ENCODE results near the gene AMZ1.

DNA sequence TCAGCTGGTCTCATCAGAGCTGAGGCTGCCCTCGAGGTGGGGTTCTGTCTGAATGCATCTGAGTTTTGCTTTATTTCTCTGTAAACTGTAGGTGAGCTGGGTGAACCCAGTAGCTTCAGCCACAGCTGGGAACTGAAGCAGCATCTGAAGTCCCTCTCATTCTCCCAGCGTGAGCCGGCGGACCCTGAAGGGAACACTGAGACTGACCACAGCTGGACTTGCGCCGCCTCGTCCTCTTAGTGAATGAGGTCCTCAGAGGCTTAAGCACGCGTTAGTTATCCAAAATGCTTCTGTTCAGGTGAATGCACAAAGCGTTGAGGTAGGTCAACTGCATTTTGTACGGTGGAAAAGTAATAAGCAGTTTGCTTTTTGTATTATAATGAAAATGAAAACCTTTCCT, 76.6 kb downstream of the AMZ1 start:
- TF ChIP-seq, protein P1, sequence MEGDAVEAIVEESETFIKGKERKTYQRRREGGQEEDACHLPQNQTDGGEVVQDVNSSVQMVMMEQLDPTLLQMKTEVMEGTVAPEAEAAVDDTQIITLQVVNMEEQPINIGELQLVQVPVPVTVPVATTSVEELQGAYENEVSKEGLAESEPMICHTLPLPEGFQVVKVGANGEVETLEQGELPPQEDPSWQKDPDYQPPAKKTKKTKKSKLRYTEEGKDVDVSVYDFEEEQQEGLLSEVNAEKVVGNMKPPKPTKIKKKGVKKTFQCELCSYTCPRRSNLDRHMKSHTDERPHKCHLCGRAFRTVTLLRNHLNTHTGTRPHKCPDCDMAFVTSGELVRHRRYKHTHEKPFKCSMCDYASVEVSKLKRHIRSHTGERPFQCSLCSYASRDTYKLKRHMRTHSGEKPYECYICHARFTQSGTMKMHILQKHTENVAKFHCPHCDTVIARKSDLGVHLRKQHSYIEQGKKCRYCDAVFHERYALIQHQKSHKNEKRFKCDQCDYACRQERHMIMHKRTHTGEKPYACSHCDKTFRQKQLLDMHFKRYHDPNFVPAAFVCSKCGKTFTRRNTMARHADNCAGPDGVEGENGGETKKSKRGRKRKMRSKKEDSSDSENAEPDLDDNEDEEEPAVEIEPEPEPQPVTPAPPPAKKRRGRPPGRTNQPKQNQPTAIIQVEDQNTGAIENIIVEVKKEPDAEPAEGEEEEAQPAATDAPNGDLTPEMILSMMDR (IDR thresholded peaks at IDR 0.05; ENCODE audit: low read depth, low read length): no peak
- no peak for TF ChIP-seq EZH2phosphoT487 (IDR thresholded peaks at IDR 0.05; ENCODE audit: low read depth)
